Type B pancreatic cell (in vitro differentiated cells): ENCODE data around the gene ADGRL3. TPM values are rescaled to one million over a fixed set of nuclear protein-coding genes. Genes with fewer than 3 reads are reported as not detected.

Experiments used
- DNase-seq: peaks from one replicate; pipeline ENCODE4 v3.0.0; 2021; ENCODE audit warnings: mixed read lengths; ENCODE audit not compliant: unreplicated experiment; ENCODE audit errors: extremely low spot score
- H3K27ac Mint-ChIP-seq: 2 replicates; pipeline ENCODE4 v1.8.0; 2021; ENCODE audit warnings: mild to moderate bottlenecking, mixed read lengths
- H3K27me3 Mint-ChIP-seq: 2 replicates; pipeline ENCODE4 v1.8.0; 2021; ENCODE audit warnings: mixed read lengths
- H3K36me3 Mint-ChIP-seq: 2 replicates; pipeline ENCODE4 v1.8.0; 2021; ENCODE audit warnings: mixed read lengths
- H3K4me1 Mint-ChIP-seq: one replicate; pipeline ENCODE4 v1.8.0; 2021; ENCODE audit warnings: mixed read lengths; ENCODE audit not compliant: unreplicated experiment
- H3K4me3 Mint-ChIP-seq: 2 replicates; pipeline ENCODE4 v1.8.0; 2021; ENCODE audit warnings: mild to moderate bottlenecking, mixed read lengths
- H3K9me3 Mint-ChIP-seq: 2 replicates; pipeline ENCODE4 v1.8.0; 2021; ENCODE audit warnings: mixed read lengths
- total RNA-seq: library from RNA; stranded (reverse); gene quantifications from 2 replicates; pipeline ENCODE4 v1.2.1, GENCODE V29; 2021; ENCODE audit warnings: low replicate concordance
- TF ChIP-seq, protein P1 (sequence below): fragments of 200-600 bp; sonication (generic); conservative IDR thresholded peaks from 2 replicates; pipeline ENCODE4 v1.5.0; 2021; ENCODE audit warnings: antibody characterized with exemption, mild to moderate bottlenecking

The ADGRL3 gene
- total RNA-seq, 1 donor from 2014 or later = 53.5 TPM

DNA sequence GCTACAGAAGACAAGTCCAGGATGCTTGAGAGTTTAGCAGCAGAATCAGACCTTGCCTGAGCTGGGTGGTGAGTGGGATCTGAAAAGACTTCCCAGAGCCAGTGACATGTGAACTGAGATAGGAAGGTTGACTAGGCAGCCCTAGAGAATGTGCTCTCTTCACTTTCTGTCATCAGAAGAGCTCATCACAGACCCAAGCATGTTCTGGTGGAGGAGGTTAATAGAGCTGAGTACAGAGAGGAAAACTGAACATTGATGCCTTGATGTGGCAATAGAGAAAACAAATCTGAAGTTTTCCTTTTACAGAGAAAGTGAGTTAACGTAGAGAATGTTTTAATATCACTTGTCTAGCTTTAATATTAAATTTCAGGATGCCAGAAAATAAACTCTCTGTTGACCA lies 17.1 kb downstream of the ADGRL3 start:
- Mint-ChIP-seq H3K4me1 (peaks cover 10% of the 10 kb centered on the region), H3K9me3 (no peaks in the 10 kb centered on the region), H3K36me3 (peaks cover 12% of the 10 kb centered on the region), H3K27me3 (peaks cover 2% of the 10 kb centered on the region), H3K4me3 (no peak overlapping the region), H3K27ac (no peak overlapping the region)
- TF ChIP-seq, protein P1, sequence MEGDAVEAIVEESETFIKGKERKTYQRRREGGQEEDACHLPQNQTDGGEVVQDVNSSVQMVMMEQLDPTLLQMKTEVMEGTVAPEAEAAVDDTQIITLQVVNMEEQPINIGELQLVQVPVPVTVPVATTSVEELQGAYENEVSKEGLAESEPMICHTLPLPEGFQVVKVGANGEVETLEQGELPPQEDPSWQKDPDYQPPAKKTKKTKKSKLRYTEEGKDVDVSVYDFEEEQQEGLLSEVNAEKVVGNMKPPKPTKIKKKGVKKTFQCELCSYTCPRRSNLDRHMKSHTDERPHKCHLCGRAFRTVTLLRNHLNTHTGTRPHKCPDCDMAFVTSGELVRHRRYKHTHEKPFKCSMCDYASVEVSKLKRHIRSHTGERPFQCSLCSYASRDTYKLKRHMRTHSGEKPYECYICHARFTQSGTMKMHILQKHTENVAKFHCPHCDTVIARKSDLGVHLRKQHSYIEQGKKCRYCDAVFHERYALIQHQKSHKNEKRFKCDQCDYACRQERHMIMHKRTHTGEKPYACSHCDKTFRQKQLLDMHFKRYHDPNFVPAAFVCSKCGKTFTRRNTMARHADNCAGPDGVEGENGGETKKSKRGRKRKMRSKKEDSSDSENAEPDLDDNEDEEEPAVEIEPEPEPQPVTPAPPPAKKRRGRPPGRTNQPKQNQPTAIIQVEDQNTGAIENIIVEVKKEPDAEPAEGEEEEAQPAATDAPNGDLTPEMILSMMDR = no peak
- no peak for DNase-seq

DNA sequence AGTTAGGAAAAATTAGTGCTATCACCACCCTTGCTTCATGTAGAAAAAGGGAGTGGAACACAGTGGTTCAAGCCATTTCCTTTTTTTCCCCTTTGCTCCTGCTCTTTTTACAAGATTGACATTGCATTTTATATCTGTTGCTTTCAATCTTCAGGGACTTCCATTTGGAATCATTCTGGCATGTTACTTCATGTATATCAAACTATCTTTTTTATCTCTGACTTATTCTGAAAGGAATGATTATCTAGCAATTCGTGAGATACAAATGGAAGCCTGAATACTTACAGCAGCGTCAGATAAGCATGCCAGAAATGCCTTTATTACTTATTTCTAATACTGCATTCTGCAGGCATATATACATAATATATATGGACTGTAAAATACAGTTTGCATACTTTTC lies 20.4 kb downstream of the ADGRL3 start:
- H3K27ac Mint-ChIP-seq = no peak overlapping the region
- H3K36me3 Mint-ChIP-seq = peaks cover 12% of the 10 kb centered on the region
- peaks cover 2% of the 10 kb centered on the region for H3K27me3 Mint-ChIP-seq
- H3K9me3 Mint-ChIP-seq = no peaks in the 10 kb centered on the region
- peaks cover 12% of the 10 kb centered on the region for H3K4me1 Mint-ChIP-seq
- no peak overlapping the region for H3K4me3 Mint-ChIP-seq
- DNase-seq = no peak
- TF ChIP-seq, protein P1 = no peak

DNA sequence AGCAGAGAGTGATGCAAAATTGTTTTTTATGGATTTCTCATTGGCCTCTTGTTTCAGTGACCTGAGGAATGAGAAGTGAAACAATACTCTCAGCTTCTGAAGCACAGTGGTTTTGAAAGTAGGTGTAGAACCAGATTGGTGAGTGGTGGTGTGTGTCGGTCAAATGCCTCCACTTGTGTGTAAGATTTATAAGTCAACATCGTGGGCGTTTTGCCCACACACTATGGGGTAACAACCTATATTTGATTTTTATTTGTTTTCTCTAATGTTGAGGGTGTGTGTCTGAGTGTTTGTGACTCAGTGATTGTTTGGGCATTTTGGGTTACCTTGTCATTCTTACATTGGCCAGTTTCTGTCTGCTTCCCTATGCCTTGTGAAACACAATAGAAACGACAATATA lies 23.3 kb downstream of the ADGRL3 start:
- Mint-ChIP-seq H3K9me3 (no peaks in the 10 kb centered on the region), H3K36me3 (peaks cover 7% of the 10 kb centered on the region), H3K27ac (no peak overlapping the region), H3K27me3 (no peaks in the 10 kb centered on the region), H3K4me1 (peaks cover 17% of the 10 kb centered on the region), H3K4me3 (no peak overlapping the region)
- no peak for DNase-seq
- TF ChIP-seq, protein P1 = no peak

DNA sequence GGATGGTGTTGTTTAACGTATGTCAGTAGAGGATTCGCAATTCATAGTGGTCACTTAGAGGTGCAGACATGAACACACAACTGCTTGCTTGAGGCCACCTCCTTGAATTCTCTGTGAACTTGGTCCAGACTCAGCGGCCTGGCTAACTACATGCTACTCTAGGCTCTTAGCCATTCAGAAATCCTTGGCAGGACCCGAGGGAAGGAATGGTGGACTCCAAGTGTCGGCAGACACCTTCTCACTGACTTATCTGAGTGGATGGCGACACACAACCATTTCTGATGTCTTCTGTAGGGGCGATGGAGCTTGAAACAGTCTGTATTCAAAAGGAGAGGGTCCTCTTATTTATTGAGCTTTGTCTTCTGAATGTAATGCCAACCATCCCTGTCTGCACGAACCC lies 24.4 kb downstream of the ADGRL3 start:
- Mint-ChIP-seq H3K27ac (no peak overlapping the region), H3K36me3 (no peaks in the 10 kb centered on the region), H3K4me1 (peaks cover 17% of the 10 kb centered on the region)

DNA sequence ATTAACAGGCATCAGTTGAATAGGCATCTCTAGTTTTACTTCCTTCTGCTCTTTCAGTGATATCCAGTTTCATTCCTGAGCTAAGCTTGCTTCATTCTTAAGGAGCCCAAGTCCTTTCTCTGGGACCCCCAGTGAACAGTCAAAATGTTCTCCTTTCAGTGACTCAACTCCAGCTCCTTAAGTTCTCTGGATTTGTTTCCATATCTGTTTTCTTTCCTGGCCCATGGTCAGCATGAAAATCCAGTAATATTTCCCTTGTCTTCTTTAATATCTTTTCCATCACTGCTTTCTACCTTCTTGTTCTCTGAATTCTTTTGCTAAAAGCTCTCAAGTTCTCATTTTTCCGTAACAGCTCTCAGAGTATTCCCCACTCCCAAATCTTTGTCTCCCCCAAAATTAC lies 25.5 kb downstream of the ADGRL3 start:
- DNase-seq = no peak
- Mint-ChIP-seq H3K27me3 (no peaks in the 10 kb centered on the region), H3K4me1 (peaks cover 17% of the 10 kb centered on the region), H3K4me3 (no peak overlapping the region), H3K27ac (no peak overlapping the region), H3K9me3 (no peaks in the 10 kb centered on the region), H3K36me3 (no peaks in the 10 kb centered on the region)
- TF ChIP-seq, protein P1 = no peak

More for the DNA sequence above, 24.4 kb downstream of the ADGRL3 start:
- no peaks in the 10 kb centered on the region for H3K9me3 Mint-ChIP-seq
- no peaks in the 10 kb centered on the region for H3K27me3 Mint-ChIP-seq
- H3K4me3 Mint-ChIP-seq = no peak overlapping the region
- no peak for DNase-seq
- TF ChIP-seq, protein P1 = no peak

DNA sequence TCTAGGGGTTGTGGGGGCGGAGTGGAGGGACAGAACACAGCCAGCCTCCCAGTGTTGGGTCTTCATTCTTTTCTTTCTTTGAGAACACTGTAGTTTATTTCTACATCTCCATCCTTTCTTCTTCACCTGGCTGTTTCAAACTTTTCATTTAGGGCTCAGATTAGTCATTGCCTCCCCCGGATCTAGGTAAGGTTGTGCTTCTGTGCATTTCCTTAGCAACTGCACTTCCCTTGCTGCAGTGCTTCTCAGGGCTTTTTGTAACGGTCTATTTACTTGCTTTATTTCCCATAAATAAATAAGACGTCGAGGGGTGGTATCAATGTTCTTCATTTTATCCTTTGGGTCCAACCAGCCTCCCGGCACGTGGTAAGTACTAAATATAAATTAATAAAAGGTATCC lies 31.3 kb downstream of the ADGRL3 start:
- Mint-ChIP-seq H3K9me3 (no peaks in the 10 kb centered on the region), H3K27ac (no peak overlapping the region), H3K4me1 (peaks cover under 1% of the 10 kb centered on the region), H3K36me3 (peaks cover 4% of the 10 kb centered on the region), H3K4me3 (no peak overlapping the region), H3K27me3 (no peaks in the 10 kb centered on the region)
- TF ChIP-seq, protein P1 = no peak
- DNase-seq = no peak
